ENCODE results near the gene GLYR1.

DNA sequence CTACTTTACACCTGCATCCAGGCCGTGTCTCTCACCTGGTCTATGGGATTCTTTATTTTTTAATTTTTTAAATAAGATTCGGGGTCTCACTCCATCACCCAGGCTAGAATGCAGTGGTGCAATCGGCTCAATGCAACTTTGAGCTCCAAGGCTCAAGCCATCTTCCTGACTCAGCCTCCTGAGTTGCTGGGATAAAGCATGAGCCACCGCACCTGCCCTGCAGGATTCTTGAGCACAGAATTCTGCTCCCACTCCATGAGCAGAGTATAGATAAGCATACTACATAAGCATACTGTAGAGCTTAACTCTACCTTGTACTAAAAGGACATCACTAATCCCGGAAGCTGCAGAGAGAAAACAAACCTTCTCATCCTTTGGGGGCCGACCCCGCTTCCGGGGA, 15.5 kb downstream of the GLYR1 start:
- TF ChIP-seq, protein P1, sequence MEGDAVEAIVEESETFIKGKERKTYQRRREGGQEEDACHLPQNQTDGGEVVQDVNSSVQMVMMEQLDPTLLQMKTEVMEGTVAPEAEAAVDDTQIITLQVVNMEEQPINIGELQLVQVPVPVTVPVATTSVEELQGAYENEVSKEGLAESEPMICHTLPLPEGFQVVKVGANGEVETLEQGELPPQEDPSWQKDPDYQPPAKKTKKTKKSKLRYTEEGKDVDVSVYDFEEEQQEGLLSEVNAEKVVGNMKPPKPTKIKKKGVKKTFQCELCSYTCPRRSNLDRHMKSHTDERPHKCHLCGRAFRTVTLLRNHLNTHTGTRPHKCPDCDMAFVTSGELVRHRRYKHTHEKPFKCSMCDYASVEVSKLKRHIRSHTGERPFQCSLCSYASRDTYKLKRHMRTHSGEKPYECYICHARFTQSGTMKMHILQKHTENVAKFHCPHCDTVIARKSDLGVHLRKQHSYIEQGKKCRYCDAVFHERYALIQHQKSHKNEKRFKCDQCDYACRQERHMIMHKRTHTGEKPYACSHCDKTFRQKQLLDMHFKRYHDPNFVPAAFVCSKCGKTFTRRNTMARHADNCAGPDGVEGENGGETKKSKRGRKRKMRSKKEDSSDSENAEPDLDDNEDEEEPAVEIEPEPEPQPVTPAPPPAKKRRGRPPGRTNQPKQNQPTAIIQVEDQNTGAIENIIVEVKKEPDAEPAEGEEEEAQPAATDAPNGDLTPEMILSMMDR (IDR thresholded peaks at IDR 0.05; ENCODE audit: low read length), result no peak
- TF ChIP-seq EZH2 (optimal IDR thresholded peaks at IDR 0.05; ENCODE audit: low read depth, low read length) (no peak), EZH2phosphoT487 (IDR thresholded peaks at IDR 0.05; ENCODE audit: low read length) (no peak)

Data from MM.1S (cell line).